IMR-90 (cell line): ENCODE results near the gene PLCH2. TPM values are rescaled to one million over a fixed set of nuclear protein-coding genes. Genes with fewer than 3 reads are reported as not detected.

Experiments
- ATAC-seq: fragments of 200-7000 bp; cut with Tn5 transposase; 2 replicates; pipeline ENCODE4 v1.9.1; 2020; ENCODE audit warnings: low read depth, mild to moderate bottlenecking, moderate library complexity
- BruUV-seq: library from RNA; stranded (reverse); fragments of 400-500 nt; replicated peaks from 2 replicates; lab custom pipeline; 2021; lab: Mats Ljungman, UMichigan
- CTCF ChIA-PET: fragments of 300-600 bp; formaldehyde crosslinking; extraction: SDS; loops from one replicate; lab custom pipeline; 2021; ENCODE audit warnings: antibody characterized with exemption; lab: Yijun Ruan, JAX
- POLR2A ChIA-PET: fragments of 300-600 bp; sonication (Branson Sonifier 250); formaldehyde crosslinking; loops from one replicate; lab custom pipeline; 2022; ENCODE audit warnings: antibody characterized with exemption; ENCODE audit not compliant: unreplicated experiment; lab: Charles Lee
- DNase-seq: peaks from one replicate; pipeline ENCODE4 v3.0.0; 2013
- H2AFZ ChIP-seq: replicated peaks from 2 replicates; pipeline ENCODE3; 2013; ENCODE audit warnings: low read length, mild to moderate bottlenecking; ENCODE audit not compliant: poor library complexity
- H2AK5ac ChIP-seq: 2 replicates; pipeline ENCODE4 v1.6.1; 2013; ENCODE audit warnings: low read depth, low read length, inconsistent platforms
- H2AK9ac ChIP-seq: replicated peaks from 2 replicates; pipeline ENCODE3; 2013; ENCODE audit warnings: mild to moderate bottlenecking, low read depth, low read length, moderate library complexity; ENCODE audit not compliant: poor library complexity
- H2BK120ac ChIP-seq: 2 replicates; pipeline ENCODE4 v1.6.1; 2013; ENCODE audit warnings: low read depth, low read length, inconsistent platforms
- H2BK15ac ChIP-seq: 3 replicates; pipeline ENCODE4 v1.6.1; 2013; ENCODE audit warnings: low read depth, low read length, inconsistent platforms
- H2BK20ac ChIP-seq: 2 replicates; pipeline ENCODE4 v1.6.1; 2013; ENCODE audit warnings: low read depth, mild to moderate bottlenecking, inconsistent platforms, low read length, moderate library complexity
- H2BK5ac ChIP-seq: 2 replicates; pipeline ENCODE4 v1.6.1; 2013; ENCODE audit warnings: mild to moderate bottlenecking, low read depth, low read length, inconsistent platforms; ENCODE audit not compliant: poor library complexity, severe bottlenecking
- H3K14ac ChIP-seq: replicated peaks from 2 replicates; pipeline ENCODE4 v1.6.1; 2013; ENCODE audit warnings: low read depth, low read length, inconsistent platforms
- H3K18ac ChIP-seq: 2 replicates; pipeline ENCODE4 v1.6.1; 2013; ENCODE audit warnings: low read depth, low read length, control low read depth
- H3K23ac ChIP-seq: 2 replicates; pipeline ENCODE4 v1.6.1; 2013; ENCODE audit warnings: low read depth, low read length, inconsistent platforms
- H3K27ac ChIP-seq: 2 replicates; pipeline ENCODE4 v1.5.1; 2013; ENCODE audit warnings: mild to moderate bottlenecking, control low read depth, low read length; ENCODE audit not compliant: insufficient read depth
- H3K27me3 ChIP-seq: 2 replicates; pipeline ENCODE4 v1.6.1; 2013; ENCODE audit warnings: low read length; ENCODE audit not compliant: control insufficient read depth, insufficient read depth
- H3K36me3 ChIP-seq: 2 replicates; pipeline ENCODE4 v1.6.1; 2013; ENCODE audit warnings: low read length, mixed read lengths; ENCODE audit not compliant: control insufficient read depth, insufficient read depth
- H3K4ac ChIP-seq: 2 replicates; pipeline ENCODE4 v1.6.1; 2013; ENCODE audit warnings: low read depth, low read length, inconsistent platforms
- H3K4me1 ChIP-seq: 2 replicates; pipeline ENCODE4 v1.6.1; 2013; ENCODE audit warnings: low read length, mixed read lengths; ENCODE audit not compliant: control insufficient read depth, insufficient read depth
- H3K4me2 ChIP-seq: 2 replicates; pipeline ENCODE4 v1.6.1; 2013; ENCODE audit warnings: low read depth, mild to moderate bottlenecking, control low read depth, low read length, moderate library complexity
- H3K4me3 ChIP-seq: 2 replicates; pipeline ENCODE4 v1.5.1; 2013; ENCODE audit warnings: low read depth, mild to moderate bottlenecking, control low read depth, low read length, moderate library complexity; ENCODE audit not compliant: insufficient read depth
- H3K56ac ChIP-seq: 2 replicates; pipeline ENCODE4 v1.6.1; 2013; ENCODE audit warnings: low read length, inconsistent platforms; ENCODE audit not compliant: insufficient read depth; ENCODE audit errors: extremely low read depth
- H3K79me1 ChIP-seq, 2 experiments: 2 replicates each; pipeline ENCODE4 v1.6.1; 2013; ENCODE audit warnings: low read length in 2 of 2, inconsistent platforms in 1 of 2, low read depth in 1 of 2
- H3K9ac ChIP-seq: 2 replicates; pipeline ENCODE4 v1.6.1; 2013; ENCODE audit warnings: low read depth, low read length, control low read depth
- H3K9me1 ChIP-seq: 2 replicates; pipeline ENCODE4 v1.6.1; 2013; ENCODE audit warnings: low read length, inconsistent platforms; ENCODE audit not compliant: insufficient read depth
- H3K9me3 ChIP-seq: 2 replicates; pipeline ENCODE4 v1.6.1; 2013; ENCODE audit warnings: low read length; ENCODE audit not compliant: control insufficient read depth, insufficient read depth
- H4K20me1 ChIP-seq: 2 replicates; pipeline ENCODE4 v1.6.1; 2013; ENCODE audit warnings: low read length, inconsistent platforms; ENCODE audit not compliant: insufficient read depth
- H4K5ac ChIP-seq: 2 replicates; pipeline ENCODE4 v1.6.1; 2013; ENCODE audit warnings: mild to moderate bottlenecking, low read depth, low read length, control low read depth
- H4K8ac ChIP-seq, 2 experiments: 2 replicates each; pipeline ENCODE4 v1.6.1; 2013; ENCODE audit warnings: low read depth in 2 of 2, low read length in 2 of 2, control low read depth in 1 of 2, inconsistent platforms in 1 of 2
- H4K91ac ChIP-seq: 2 replicates; pipeline ENCODE4 v1.6.1; 2013; ENCODE audit warnings: low read depth, low read length, inconsistent platforms; ENCODE audit not compliant: insufficient read depth
- CEBPB ChIP-seq: IDR thresholded peaks from 2 replicates; pipeline ENCODE4 v1.6.1; 2012; ENCODE audit warnings: low read depth, low read length, improper control_type of control experiment
- CTCF ChIP-seq: conservative IDR thresholded peaks from 2 replicates; pipeline ENCODE4 v1.5.1; 2012; ENCODE audit warnings: mild to moderate bottlenecking, low read depth, low read length, improper control_type of control experiment
- FOS ChIP-seq: fragments of 150-350 bp; IDR thresholded peaks from 2 replicates; pipeline ENCODE4 v1.6.1; 2016; ENCODE audit warnings: low read depth, low read length
- MAZ ChIP-seq: IDR thresholded peaks from 2 replicates; pipeline ENCODE4 v1.6.1; 2012; ENCODE audit warnings: low read depth, mild to moderate bottlenecking, low read length, improper control_type of control experiment, moderate library complexity, borderline replicate concordance
- RAD21 ChIP-seq: IDR thresholded peaks from 2 replicates; pipeline ENCODE4 v1.6.1; 2012; ENCODE audit warnings: low read length, improper control_type of control experiment
- RCOR1 ChIP-seq: IDR thresholded peaks from 2 replicates; pipeline ENCODE4 v1.6.1; 2012; ENCODE audit warnings: mild to moderate bottlenecking, low read length, improper control_type of control experiment; ENCODE audit not compliant: insufficient replicate concordance
- SMC3 ChIP-seq: fragments of 150-350 bp; IDR thresholded peaks from 2 replicates; pipeline ENCODE4 v1.6.1; 2016; ENCODE audit warnings: low read depth, mild to moderate bottlenecking, antibody characterized with exemption, low read length, moderate library complexity
- USF2 ChIP-seq: fragments of 150-350 bp; IDR thresholded peaks from 2 replicates; pipeline ENCODE4 v1.6.1; 2017; ENCODE audit warnings: mild to moderate bottlenecking, antibody characterized with exemption, low read length, low read depth
- WGBS, 2 experiments: methylation state at CpG; one replicate each; pipeline versions ENCODE4 v1.1.5 to v1.1.7; 2013; ENCODE audit warnings: missing lambda C conversion rate in 2 of 2; ENCODE audit not compliant: insufficient read length in 1 of 2; ENCODE audit errors: extremely low coverage in 2 of 2; 5-methylcytosine and 5-hydroxymethylcytosine counted together
- dilution Hi-C: fragments of 300-500 bp; cut with HindIII; formaldehyde crosslinking; loops from one replicate; pipeline ENCODE4 v1.14.3; 2018; ENCODE audit warnings: low sequenced_read_pairs; ENCODE audit not compliant: unreplicated experiment
- in situ Hi-C: fragments of 300-500 bp; cut with MboI; formaldehyde crosslinking; loops from 3 replicates; pipeline ENCODE4 v1.14.3; 2019; ENCODE audit warnings: low sequenced_read_pairs, inconsistent platforms, mixed read lengths
- intact Hi-C: fragments of 100-400 bp; cut with micrococcal nuclease; formaldehyde crosslinking; loops from 2 replicates; pipeline ENCODE4 v1.10.0; 2022
- polyA plus RNA-seq, 3 experiments: library from polyadenylated mRNA; depleted of rRNA; stranded (reverse); fragments of >200 nt; gene quantifications; 2 replicates each; pipeline ENCODE4 v1.2.3, GENCODE V29; 2012; ENCODE audit warnings: low replicate concordance in 1 of 3
- total RNA-seq: library from RNA; depleted of rRNA; stranded (reverse); fragments of >200 nt; gene quantifications from 2 replicates; pipeline ENCODE4 v1.2.3, GENCODE V29; 2012

Gene PLCH2
- total and polyA plus RNA-seq, 2 of the 4 experiments (the other 2 are of a cell fraction): 0.18 to 1.9 TPM

GRCh38 chr1:2459757-2460156, 16.3 kb upstream of the PLCH2 start:
- no peak overlapping the region for H2BK5ac ChIP-seq
- POLR2A ChIA-PET: no interaction called here
- no peak overlapping the region for H2AK5ac ChIP-seq
- no TSS peak for BruUV-seq
- in situ Hi-C loops (no loop called here), intact Hi-C loops (loop anchor here (1.0 kb wide), 1 partner anchor 87 kb away; no protein-coding TSS in a partner anchor), dilution Hi-C loops (no loop called here)
- peaks cover 26% of the 10 kb centered on the region for H3K27me3 ChIP-seq
- H3K4ac ChIP-seq: no peak overlapping the region
- no peaks in the 10 kb centered on the region for H3K9me3 ChIP-seq
- H4K91ac ChIP-seq: no peak overlapping the region
- no peak overlapping the region for H3K4me3 ChIP-seq
- no peak overlapping the region for H3K18ac ChIP-seq
- H4K5ac ChIP-seq: no peak overlapping the region
- peak; percentile 46; the same call in 1 of the 2 replicates for TF ChIP-seq SMC3
- TF ChIP-seq CTCF: peak; percentile 48
- peak; percentile 67 for TF ChIP-seq RAD21
- no peak for TF ChIP-seq FOS
- no peak for TF ChIP-seq CEBPB
- peak; percentile 47 for TF ChIP-seq MAZ
- TF ChIP-seq USF2: no peak
- no peak for TF ChIP-seq RCOR1
- no peak overlapping the region for H4K8ac ChIP-seq
- peak; percentile 88 for ATAC-seq
- no peaks in the 10 kb centered on the region for H4K20me1 ChIP-seq
- H2BK20ac ChIP-seq: no peak overlapping the region
- no peak overlapping the region for H2BK15ac ChIP-seq
- H3K4me1 ChIP-seq: no peaks in the 10 kb centered on the region
- no peak overlapping the region for H2AK9ac ChIP-seq
- no peak overlapping the region for H3K27ac ChIP-seq
- H3K23ac ChIP-seq: no peak overlapping the region
- H2AFZ ChIP-seq: peak overlapping the region; percentile 26
- no peak overlapping the region for H3K14ac ChIP-seq
- no peak overlapping the region for H3K4me2 ChIP-seq
- H3K9ac ChIP-seq: no peak overlapping the region
- H3K56ac ChIP-seq: no peak overlapping the region
- no peaks in the 10 kb centered on the region for H3K36me3 ChIP-seq
- peak; percentile 73 for DNase-seq
- 9% methylated on average over 21 of the region's 23 CpGs; no CpG with 5 or more reads in 1 of the 2 experiments for WGBS, 2 experiments
- no peaks in the 10 kb centered on the region for H3K79me1 ChIP-seq
- no peaks in the 10 kb centered on the region for H3K9me1 ChIP-seq
- CTCF ChIA-PET: interaction anchor here (0.9 kb wide), 1 partner anchor 46 kb away, joined by 3 read pairs; no protein-coding TSS in a partner anchor
- H2BK120ac ChIP-seq: no peak overlapping the region
